HG03139 (cell line): ENCODE data around the gene TAS2R19.
"Not testable (repeated sequence)": the region's sequence is repeated elsewhere in the genome, so short reads cannot be mapped to it uniquely, and the experiment has no call there.

Source experiments
- ATAC-seq: cut with Tn5 transposase; IDR thresholded peaks from one replicate; pipeline ENCODE4 v1.9.1; 2021; ENCODE audit not compliant: unreplicated experiment

TAS2R19 gene

GRCh38 chr12:11022520-11022919, at the start of gene TAS2R19:
TAS2R19 (minus strand) TSS chr12:11022620; CDS start chr12:11022571, 49 bp downstream.
- no peak for ATAC-seq

GRCh38 chr12:11071414-11071813, 49.0 kb upstream of the TAS2R19 start:
- no peak for ATAC-seq

GRCh38 chr12:11070999-11071398, 48.6 kb upstream of the TAS2R19 start:
- ATAC-seq = no peak

GRCh38 chr12:11069854-11070365, 47.5 kb upstream of the TAS2R19 start:
- ATAC-seq = no peak

DNA sequence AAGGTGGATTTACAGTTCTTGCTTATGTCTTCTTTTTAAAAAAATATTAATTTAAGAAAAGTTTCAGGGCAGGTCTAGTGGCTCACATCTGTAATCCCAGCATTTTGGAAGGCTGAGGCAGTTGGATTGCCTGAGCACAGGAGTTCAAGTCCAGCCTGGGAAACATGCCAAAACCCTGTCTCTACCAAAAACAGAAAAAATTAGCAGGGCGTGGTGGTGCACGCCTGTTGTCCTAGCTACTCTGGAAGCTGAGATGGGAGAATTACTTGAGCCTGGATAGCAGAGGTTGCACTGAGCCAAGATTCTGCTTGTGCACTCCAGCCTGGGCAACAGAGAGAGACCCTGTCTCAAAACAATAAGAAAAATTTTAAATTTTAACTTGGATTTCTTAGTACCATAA, 45.1 kb upstream of the TAS2R19 start:
- no peak for ATAC-seq

DNA sequence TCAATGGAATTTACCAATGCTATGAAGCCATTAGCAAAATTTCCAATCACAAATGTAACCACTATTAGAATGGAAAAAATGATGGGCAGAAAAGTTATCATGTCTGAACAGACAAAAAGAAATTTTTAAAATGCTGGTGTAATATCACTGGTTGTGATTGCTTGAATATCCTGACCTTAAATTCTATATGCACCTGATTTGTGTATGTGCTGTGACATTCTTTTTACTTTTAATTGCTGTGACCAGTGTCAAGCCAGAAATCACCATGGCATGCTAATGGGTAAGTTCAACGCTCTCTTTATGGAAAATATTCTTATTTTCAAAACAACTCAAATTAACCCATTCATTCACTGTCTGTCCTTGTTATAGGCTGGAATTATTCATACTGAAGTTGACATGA, 39.8 kb upstream of the TAS2R19 start, which contains the start of gene TAS2R46:
TSS of gene TAS2R46 (minus strand) at position 101 of the 400 bp plus-strand sequence. CDS start at position 101, 0 bp downstream.
- not testable (repeated sequence) for ATAC-seq

GRCh38 chr12:11059784-11060183, 37.4 kb upstream of the TAS2R19 start:
- ATAC-seq = no peak

DNA sequence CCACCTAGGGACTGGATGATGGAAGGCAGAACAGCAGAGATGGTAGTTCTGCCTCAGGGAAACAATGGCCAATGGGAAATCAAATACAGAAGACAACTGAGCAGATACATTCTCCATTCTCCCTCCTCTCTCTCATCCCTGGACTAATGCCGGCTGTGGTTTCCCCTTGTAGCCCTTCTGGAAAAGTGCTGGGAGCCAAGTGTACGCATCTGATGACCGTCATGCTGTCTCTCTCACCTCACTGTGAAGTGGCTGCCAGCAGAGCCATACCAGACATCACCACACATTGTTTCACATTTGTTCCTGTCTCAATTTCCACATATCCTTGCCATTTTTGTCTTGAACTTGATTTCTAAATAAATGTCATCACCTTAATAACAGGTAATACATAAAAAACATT, 36.6 kb upstream of the TAS2R19 start:
- no peak for ATAC-seq

GRCh38 chr12:11055306-11055705, 32.9 kb upstream of the TAS2R19 start:
- no peak for ATAC-seq

GRCh38 chr12:11049806-11050531, 27.5 kb upstream of the TAS2R19 start:
- ATAC-seq = not testable (repeated sequence)

- not testable (repeated sequence) for ATAC-seq
Observed at GRCh38 chr12:11041366-11041765, 18.9 kb upstream of the TAS2R19 start.

GRCh38 chr12:11040162-11040561, 17.7 kb upstream of the TAS2R19 start:
- ATAC-seq = no peak

DNA sequence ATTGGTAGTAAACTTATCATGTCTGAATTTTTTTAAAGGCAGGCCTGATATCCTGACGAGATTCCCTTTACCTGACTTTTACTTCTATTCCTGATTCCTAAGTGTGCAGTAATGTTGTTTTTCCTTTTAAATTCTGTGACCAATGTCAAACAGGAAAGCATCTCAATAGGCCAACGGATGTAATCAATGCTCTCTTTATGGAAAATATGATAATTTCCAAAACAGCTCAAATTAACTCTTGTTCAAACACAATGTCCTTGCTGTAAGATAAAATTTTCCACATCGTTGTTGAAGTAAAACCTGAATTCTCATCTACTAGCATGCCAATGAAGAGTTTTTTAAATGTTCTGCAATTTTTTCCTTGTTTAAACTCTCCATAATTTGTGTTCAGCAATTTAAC, 16.8 kb upstream of the TAS2R19 start:
- ATAC-seq = no peak

DNA sequence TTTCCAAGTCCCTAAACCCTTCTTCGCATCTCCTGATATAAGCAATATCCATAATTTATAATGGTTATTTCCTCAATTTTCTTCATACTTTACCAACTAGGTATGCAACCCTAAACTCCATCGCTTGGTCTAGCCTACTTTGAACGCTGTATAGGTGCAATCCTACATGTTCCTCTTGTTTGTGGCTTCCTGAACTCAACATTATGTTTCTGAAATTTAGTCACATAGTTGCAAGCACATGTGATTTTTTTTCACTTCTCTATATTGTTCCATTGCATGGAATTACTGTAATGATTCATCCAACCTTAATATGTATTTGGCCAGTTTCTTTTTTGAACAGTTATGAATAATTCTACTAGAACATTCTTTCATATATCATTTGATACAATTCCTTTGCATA, 11.5 kb upstream of the TAS2R19 start:
- ATAC-seq = not testable (repeated sequence)

- no peak for ATAC-seq
Observed at GRCh38 chr12:11031307-11031706, 8.9 kb upstream of the TAS2R19 start, which contains the start of gene TAS2R31. TAS2R31 (minus strand) TSS chr12:11031407; CDS start chr12:11031335, 72 bp downstream.

DNA sequence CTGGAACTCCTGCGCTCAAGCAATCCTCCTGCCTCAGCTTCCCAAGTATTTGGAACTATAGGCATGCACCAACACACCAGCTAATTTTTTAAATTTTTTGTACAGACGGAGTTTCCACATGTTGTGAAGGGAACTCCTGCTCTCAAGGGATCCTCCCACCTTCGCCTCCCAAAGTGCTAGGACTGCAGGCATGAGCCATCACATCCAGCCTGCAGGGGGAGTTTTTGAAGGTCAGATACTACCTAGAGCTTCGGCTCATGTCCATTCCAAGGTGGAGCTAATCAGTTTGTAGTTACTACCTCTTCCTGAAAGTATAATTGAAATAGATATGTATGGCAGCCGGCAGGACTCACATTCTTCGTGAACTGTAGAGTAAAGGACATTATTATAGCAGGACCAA, 3.7 kb upstream of the TAS2R19 start:
- ATAC-seq = no peak

DNA sequence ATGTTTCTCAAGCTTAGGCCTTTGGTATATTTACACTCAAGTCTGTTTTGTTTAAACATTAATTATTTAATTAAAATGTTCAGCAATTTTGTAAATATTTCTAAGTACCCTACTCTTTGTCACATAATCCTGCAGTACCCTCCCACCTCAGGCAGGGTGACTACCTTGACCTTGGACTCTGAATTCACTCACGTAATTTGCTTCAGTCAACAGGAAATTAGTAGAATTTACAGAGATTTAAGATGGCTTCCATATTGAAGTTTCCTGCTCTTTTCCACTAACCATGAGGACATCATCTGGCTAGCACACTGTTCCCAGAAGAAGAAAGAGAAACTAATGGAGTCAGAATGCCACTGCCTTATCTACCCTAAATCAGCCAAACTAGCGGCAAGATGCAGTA, 967 bp upstream of the TAS2R19 start:
- no peak for ATAC-seq

GRCh38 chr12:11016937-11017336, 5.5 kb downstream of the TAS2R19 start:
- ATAC-seq = no peak

DNA sequence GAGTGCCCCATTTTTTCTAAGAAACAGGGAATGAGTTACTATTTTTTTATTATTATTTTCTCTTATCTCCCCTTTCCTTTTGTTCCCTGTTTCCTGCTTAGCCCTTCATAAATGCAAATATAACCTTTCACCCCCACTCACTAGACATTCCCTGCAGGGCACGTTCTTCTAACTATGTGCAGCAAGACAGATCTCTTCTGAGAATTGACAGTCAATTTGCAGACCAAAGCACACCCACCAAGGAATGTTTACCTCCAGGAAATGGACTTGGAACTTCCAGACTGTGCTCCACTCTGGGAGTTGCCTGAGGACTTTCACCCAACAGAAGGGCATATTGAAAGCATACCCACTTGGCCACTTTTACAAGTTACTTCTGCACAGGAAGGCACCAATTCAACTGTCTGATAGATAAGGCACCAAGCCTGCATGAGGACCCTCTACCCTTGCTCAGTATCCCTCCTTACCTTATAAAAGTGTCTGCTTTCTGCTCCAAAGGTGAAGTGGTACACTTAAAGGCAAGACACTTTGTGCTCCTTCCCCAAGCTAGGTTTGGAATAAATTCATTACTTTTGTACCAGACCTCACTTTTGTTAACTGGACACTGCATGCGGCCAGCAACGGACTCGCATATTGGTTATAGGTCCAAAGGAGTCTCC, 6.5 kb downstream of the TAS2R19 start:
- no peak for ATAC-seq

GRCh38 chr12:11014234-11014633, 8.2 kb downstream of the TAS2R19 start:
- ATAC-seq = no peak

DNA sequence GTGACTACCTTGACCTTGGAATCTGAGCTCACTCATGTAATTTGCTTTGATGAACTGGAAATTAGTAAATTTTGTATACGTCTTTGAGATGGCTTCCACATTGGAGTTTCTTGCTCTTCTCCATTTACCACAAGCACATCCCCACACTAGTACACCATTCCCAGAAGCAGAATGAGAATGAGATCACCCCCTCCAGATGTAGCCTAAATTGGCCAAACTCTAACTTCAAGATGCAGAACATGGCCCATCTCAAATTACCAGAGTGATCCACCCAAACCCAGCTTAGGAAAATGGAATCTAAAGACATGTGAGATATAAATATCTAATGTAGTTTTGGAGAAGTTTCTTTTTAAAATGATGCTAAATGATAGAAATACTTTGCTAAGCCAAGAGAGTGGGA, 14.8 kb downstream of the TAS2R19 start:
- no peak for ATAC-seq

GRCh38 chr12:10998204-10998603, 24.2 kb downstream of the TAS2R19 start, which contains the start of gene TAS2R20:
TAS2R20 (minus strand) TSS chr12:10998304; CDS start chr12:10997875, 429 bp downstream.
- no peak for ATAC-seq
